DND-41 (cell line): ENCODE data around the gene ROGDI.
"Not testable (repeated sequence)": the region's sequence is repeated elsewhere in the genome, so short reads cannot be mapped to it uniquely, and the experiment has no call there.

Experiments
- ATAC-seq: fragments of 200-7000 bp; cut with Tn5 transposase; 3 replicates; pipeline ENCODE4 v1.9.1; 2021; ENCODE audit warnings: low read depth; ENCODE audit not compliant: insufficient read depth
- DNase-seq: peaks from one replicate; pipeline ENCODE4 v3.0.0-alpha.2; 2020
- H2AFZ ChIP-seq: 2 replicates; pipeline ENCODE4 v1.6.0; 2012; ENCODE audit warnings: low read depth, low read length
- H3K27ac ChIP-seq: 2 replicates; pipeline ENCODE4 v1.5.1; 2012; ENCODE audit warnings: low read length, inconsistent platforms
- H3K27me3 ChIP-seq: fragments of 200-600 bp; sonication (generic); 2 replicates; pipeline ENCODE4 v1.6.0; 2012; ENCODE audit warnings: low read length, mild to moderate bottlenecking, inconsistent platforms; ENCODE audit not compliant: insufficient read depth, poor library complexity
- H3K36me3 ChIP-seq: 2 replicates; pipeline ENCODE4 v1.5.1; 2012; ENCODE audit warnings: low read length, inconsistent platforms; ENCODE audit not compliant: insufficient read depth
- H3K4me1 ChIP-seq: 2 replicates; pipeline ENCODE4 v1.5.1; 2012; ENCODE audit warnings: mild to moderate bottlenecking, low read length; ENCODE audit not compliant: insufficient read depth
- H3K4me2 ChIP-seq: 2 replicates; pipeline ENCODE4 v1.6.0; 2012; ENCODE audit warnings: mild to moderate bottlenecking, moderate library complexity, low read length, inconsistent platforms; ENCODE audit not compliant: insufficient read depth
- H3K4me3 ChIP-seq, 2 experiments: fragments of 200-600 bp in 1 of 2; shearing (Covaris generic) in 1 of 2; 2 replicates each; pipeline ENCODE4 v1.5.1; 2012 to 2016; ENCODE audit warnings: inconsistent platforms in 2 of 2, low read length in 2 of 2, mild to moderate bottlenecking in 2 of 2, low read depth in 1 of 2, moderate library complexity in 1 of 2
- H3K79me2 ChIP-seq: 2 replicates; pipeline ENCODE4 v1.6.0; 2012; ENCODE audit warnings: low read length, inconsistent platforms; ENCODE audit not compliant: insufficient read depth
- H3K9ac ChIP-seq: 2 replicates; pipeline ENCODE4 v1.6.0; 2012; ENCODE audit warnings: low read depth, mild to moderate bottlenecking, inconsistent platforms, low read length, moderate library complexity
- H3K9me3 ChIP-seq: 2 replicates; pipeline ENCODE4 v1.5.1; 2012; ENCODE audit warnings: low read length, moderate library complexity, mild to moderate bottlenecking, inconsistent platforms; ENCODE audit not compliant: insufficient read depth, severe bottlenecking
- H4K20me1 ChIP-seq: 2 replicates; pipeline ENCODE4 v1.6.0; 2012; ENCODE audit warnings: low read length; ENCODE audit not compliant: insufficient read depth
- CTCF ChIP-seq: IDR thresholded peaks from 2 replicates; pipeline ENCODE4 v1.5.1; 2012; ENCODE audit warnings: borderline replicate concordance, low read length, moderate library complexity, mild to moderate bottlenecking; ENCODE audit not compliant: poor library complexity, severe bottlenecking; ENCODE audit errors: extremely low read depth
- EZH2 ChIP-seq: IDR thresholded peaks from 3 replicates; pipeline ENCODE4 v1.6.1; 2012; ENCODE audit warnings: borderline replicate concordance, low read depth, mild to moderate bottlenecking, moderate library complexity, low read length, inconsistent platforms; ENCODE audit not compliant: severe bottlenecking

Gene ROGDI

DNA sequence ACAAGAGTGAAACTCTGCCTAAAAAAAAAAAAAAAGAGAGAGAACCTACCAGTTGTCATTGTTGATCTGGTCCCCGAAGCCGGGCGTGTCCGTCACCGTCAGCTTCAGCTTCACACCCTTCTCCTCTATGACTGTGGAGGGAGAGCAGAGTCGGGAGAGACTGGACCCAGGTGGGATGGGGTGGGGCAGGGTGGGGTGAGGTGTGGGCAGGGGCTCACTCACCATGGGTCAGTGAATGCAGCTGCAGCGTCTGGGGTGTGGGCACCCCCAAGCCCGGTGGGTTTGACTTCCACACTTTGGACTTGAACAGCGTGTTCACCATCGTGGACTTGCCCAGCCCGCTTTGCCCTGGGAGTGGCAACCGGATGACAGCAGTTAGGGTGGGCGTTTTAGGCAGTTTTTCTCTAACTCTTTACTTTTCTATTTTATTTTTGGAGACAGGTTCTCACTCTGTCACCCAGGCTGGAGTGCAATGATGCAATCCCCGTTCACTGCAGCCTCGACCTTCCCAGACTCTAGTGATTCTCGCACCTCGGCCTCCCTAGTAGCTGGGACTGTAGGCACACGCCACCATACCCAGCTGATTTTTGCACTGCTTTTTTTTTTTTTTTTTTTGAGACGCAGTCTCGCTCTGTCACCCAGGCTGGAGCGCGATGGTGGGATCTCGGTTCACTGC lies 16.5 kb downstream of the ROGDI start:
- Histone ChIP-seq H3K79me2 (no peaks in the 10 kb centered on the region), H3K27me3 (no peaks in the 10 kb centered on the region), H4K20me1 (no peaks in the 10 kb centered on the region), H3K4me1 (no peaks in the 10 kb centered on the region), H3K36me3 (no peaks in the 10 kb centered on the region), H3K27ac (no peak overlapping the region), H3K4me2 (no peak overlapping the region), H2AFZ (no peak overlapping the region), H3K9ac (no peak overlapping the region), H3K9me3 (no peaks in the 10 kb centered on the region), H3K4me3 (no peak overlapping the region)
- ATAC-seq (no peak), DNase-seq (no peak)
- TF ChIP-seq EZH2 (no peak), CTCF (no peak)

- not testable (repeated sequence) for H4K20me1 ChIP-seq, H3K36me3 ChIP-seq, H3K9ac ChIP-seq, H3K27ac ChIP-seq, H3K9me3 ChIP-seq, H2AFZ ChIP-seq, ATAC-seq, H3K4me2 ChIP-seq, H3K4me1 ChIP-seq, DNase-seq, H3K79me2 ChIP-seq, H3K27me3 ChIP-seq, H3K4me3 ChIP-seq
Measured at GRCh38 chr16:4784444-4784987, 17.9 kb downstream of the ROGDI start.

DNA sequence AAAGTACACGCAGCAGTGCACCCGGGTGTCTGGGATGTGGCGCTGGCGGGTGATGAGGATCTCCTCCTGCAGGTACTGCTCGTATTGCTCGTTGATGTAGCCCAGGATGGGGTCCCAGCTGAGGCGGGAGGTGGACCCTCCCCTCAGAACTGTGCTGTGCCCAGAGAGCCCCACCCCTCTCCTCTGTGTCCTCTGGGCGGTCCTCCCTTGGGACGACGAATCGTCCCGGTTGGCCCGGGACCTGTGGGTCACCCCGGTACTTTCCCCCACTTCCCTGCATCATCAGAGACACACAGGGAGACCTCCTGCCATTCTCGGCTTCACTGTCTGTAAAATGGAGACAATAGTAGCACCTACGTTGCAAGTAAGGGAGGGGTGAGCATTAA lies 18.5 kb downstream of the ROGDI start:
- no peaks in the 10 kb centered on the region for H3K27me3 ChIP-seq
- H3K4me3 ChIP-seq: no peak overlapping the region
- DNase-seq (no peak), ATAC-seq (no peak)
- no peak overlapping the region for H3K27ac ChIP-seq
- TF ChIP-seq CTCF: no peak
- TF ChIP-seq EZH2: no peak
- H3K36me3 ChIP-seq: no peaks in the 10 kb centered on the region
- H4K20me1 ChIP-seq: no peaks in the 10 kb centered on the region
- H3K9me3 ChIP-seq: no peaks in the 10 kb centered on the region
- no peak overlapping the region for H2AFZ ChIP-seq
- H3K4me1 ChIP-seq: no peaks in the 10 kb centered on the region
- H3K4me2 ChIP-seq: no peak overlapping the region
- no peak overlapping the region for H3K9ac ChIP-seq
- no peaks in the 10 kb centered on the region for H3K79me2 ChIP-seq

DNA sequence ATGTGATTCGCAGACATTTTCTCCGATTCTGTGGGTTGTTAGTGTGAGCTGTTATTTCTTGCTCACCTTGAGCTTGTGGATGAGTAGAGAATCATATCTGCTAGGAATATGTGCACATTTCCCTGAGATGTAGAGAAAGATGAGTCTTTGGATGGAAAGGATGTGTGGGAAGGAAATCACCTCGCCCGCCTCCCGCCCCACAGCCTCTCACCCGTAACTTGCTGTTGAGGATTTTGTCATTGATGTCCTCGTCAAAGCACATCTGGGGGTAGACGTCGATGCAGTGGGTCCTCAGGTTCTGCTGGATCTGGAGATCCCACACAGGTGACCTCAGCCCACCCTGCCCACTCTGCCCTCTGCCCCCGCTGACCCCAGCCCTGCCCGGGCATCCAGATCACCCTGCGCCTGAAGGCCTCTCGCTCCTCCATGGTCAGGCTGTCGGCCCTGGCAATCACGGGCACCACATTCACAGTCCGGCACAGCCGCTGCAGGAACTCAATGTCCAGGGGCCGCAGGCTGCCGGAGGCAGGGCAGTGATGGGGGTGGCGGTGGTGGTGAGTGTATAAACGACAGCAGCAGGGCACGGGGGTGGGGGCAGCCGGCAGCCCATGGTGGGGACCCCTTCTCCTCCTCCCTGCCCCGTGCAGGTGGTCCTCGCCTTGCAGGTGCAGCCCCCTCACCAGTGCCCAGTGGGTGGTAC lies 19.0 kb downstream of the ROGDI start:
- H3K9ac ChIP-seq: no peak overlapping the region

More for the DNA sequence above, 19.0 kb downstream of the ROGDI start:
- Histone ChIP-seq H4K20me1 (no peaks in the 10 kb centered on the region), H3K27ac (no peak overlapping the region), H3K4me3 (no peak overlapping the region), H3K4me2 (no peak overlapping the region), H2AFZ (no peak overlapping the region), H3K4me1 (no peaks in the 10 kb centered on the region), H3K79me2 (no peaks in the 10 kb centered on the region), H3K9me3 (no peaks in the 10 kb centered on the region), H3K36me3 (no peaks in the 10 kb centered on the region), H3K27me3 (no peaks in the 10 kb centered on the region)
- no peak for ATAC-seq
- TF ChIP-seq EZH2 (no peak), CTCF (no peak)
- DNase-seq: no peak
